Activated T-cell treated with anti-CD3 and anti-CD28 coated beads for 1 hour (primary cell): ENCODE data around the gene SLC39A11.
"Not testable (repeated sequence)": the region's sequence is repeated elsewhere in the genome, so short reads cannot be mapped to it uniquely, and the experiment has no call there.

Experiments
- DNase-seq: peaks from one replicate; pipeline ENCODE4 v3.0.0-alpha.2; 2020; ENCODE audit warnings: low read depth

Gene SLC39A11

GRCh38 chr17:72656130-72656763 is 436.2 kb downstream of the SLC39A11 start:
- no peak for DNase-seq

GRCh38 chr17:72654706-72655105 is 437.8 kb downstream of the SLC39A11 start:
- no peak for DNase-seq

GRCh38 chr17:72651988-72652387 is 440.5 kb downstream of the SLC39A11 start:
- DNase-seq = no peak

DNA sequence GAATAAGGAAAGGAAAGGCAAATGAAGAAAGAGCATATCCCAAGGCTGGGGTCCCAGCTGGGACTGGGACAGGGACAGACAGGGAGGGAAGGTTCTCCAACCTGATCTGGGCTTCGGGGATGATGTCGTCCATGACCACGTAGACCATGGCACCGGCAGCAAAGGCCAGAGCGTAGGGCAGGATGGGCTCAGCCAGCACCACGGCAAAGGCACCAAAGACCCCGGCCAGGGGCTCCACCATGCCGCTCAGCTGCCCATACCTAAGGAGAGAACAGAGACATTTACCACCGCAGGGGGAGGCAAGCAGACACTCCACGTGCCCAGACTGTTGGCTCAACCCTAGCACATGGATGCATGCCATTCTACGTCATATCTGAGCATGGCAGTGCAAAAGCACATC is 443.8 kb downstream of the SLC39A11 start:
- no peak for DNase-seq

DNA sequence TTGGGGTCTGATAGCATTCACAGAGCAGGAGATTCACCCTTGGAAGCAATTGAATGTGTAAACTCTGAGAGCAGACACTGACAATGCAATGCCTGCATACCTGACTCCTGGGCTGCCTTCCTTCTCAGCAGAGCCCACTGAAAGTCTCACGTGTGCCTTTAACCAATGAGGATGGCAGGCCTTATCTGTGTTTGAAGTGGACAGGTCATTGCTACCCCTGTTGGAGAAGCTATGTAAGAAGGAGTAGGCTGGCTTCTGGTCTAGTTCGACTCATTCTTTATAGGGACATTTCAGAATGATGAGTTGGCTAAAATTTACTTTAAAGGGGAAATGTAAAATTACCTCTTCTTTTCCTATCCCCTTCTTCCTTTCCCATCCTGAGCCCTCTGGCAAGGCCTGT is 446.3 kb downstream of the SLC39A11 start:
- no peak for DNase-seq

DNA sequence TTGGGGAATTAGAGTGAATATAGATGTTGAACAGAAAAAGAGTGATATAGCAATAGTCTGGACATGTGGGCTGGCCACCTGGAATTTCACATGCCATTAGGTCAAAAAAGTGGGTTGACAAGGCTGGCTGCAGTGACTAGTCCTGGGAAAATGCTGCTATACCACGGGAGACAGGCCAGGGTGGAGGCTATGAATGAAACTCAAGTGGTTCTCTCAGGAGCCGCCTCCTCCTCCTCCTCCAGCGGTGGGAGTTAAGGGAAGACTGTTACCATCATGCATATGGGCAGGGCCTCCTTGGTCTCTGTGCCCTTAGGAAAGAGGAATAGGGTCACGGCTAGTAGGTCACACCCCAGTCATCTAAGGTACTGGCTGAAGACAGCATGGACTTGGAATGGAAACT is 448.0 kb downstream of the SLC39A11 start:
- no peak for DNase-seq

GRCh38 chr17:72643575-72644216 is 448.8 kb downstream of the SLC39A11 start:
- DNase-seq = no peak

DNA sequence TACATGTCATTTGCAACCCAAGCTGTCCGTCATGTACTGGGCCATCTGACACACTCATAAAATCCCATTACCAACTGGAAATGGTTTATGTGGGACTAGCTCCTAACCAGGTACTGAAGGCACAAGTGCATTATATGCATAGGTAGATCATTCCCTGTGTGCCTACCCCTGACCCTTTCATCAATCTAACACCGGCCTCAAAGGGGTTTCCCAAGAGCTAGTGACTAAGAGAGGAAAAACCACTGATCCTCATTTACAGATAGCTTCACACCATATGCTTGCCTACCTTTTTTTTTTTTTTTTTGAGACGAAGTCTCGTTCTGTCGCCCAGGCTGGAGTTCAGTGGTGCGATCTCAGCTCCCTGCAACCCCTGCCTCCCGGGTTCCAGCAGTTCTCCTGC is 449.8 kb downstream of the SLC39A11 start:
- DNase-seq = no peak

DNA sequence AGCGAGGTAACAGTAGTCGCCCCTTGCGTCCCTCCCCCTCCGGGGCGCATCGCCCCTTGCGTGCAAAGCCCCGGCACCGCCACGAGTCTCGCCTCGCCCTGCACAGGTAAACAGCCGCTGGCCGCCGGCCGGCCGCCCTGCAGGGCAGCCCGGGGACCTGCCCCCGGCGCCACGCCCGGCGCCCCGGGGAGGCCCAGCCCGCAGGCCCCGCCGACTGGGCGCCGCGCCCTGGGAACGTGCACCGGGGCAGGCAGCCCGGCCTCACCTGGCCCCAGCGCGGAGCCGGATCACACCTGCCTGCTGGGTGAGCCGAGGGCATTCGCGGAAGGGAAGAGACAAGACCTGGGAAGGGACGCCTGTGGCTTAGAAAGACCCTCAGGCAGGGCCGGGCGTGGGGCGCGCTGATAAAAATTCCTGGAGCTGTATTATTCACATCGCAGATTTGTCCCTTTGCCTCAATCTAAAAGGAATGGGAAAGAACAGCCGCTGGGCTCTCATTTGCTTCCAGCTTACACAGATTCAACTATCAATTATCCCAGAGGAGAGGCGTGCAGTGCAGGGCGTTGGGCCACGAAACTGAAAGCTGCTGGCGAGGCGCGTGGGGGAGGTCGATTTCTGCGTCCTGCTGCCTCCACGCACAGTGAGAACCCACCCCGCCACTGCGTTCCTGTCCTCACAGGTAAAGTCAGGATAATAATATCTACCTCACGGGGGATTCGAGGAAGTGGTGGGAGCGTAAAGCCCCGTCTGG is 451.9 kb downstream of the SLC39A11 start:
- no peak for DNase-seq

GRCh38 chr17:72639711-72640110 is 452.8 kb downstream of the SLC39A11 start:
- DNase-seq = no peak

DNA sequence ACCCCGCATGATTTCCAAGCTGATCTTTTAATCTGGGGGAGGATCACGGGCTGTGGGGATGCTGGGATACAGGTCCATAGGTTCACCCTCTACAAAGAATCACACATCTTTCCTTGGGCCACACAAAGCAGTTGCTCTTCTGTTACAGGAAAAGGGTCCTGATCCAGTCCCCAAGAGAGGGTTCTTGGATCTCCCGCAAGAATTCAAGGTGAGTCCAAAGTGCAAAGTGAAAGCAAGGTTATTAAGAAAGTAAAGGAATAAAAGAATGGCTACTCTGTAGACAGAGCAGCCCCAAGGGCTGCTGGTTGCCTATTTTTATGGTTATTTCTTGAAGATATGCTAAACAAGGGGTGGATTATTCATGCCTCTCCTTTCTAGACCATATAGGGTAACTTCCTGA is 453.6 kb downstream of the SLC39A11 start:
- DNase-seq = not testable (repeated sequence)

- no peak for DNase-seq
These were observed 457.4 kb downstream of the SLC39A11 start for GRCh38 chr17:72635034-72635635.

GRCh38 chr17:72634621-72635020 is 457.9 kb downstream of the SLC39A11 start:
- DNase-seq = no peak

- DNase-seq = no peak
These were observed 460.4 kb downstream of the SLC39A11 start for GRCh38 chr17:72631949-72632684.

GRCh38 chr17:72631568-72631948 is 460.9 kb downstream of the SLC39A11 start:
- no peak for DNase-seq

DNA sequence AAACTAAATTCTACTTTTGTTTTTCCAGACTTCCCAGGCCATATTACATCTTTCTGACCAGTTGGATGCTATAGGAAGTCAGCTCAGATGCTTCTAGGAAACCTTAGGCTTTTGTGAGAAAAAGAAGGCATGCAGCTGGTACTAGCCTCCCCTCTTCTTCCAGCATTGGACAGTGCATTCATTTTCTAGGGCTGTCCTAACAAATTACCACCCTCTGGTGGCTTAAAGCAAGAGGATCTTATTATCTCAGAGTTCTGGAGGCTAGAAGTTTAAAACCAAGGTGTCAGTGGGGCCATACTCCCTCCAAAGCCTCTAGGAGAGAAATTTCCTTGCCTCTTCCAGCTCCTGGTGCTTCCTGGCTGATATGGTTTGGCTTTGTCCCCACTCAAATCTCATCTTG is 467.8 kb downstream of the SLC39A11 start:
- DNase-seq = no peak

- DNase-seq = no peak
These were observed 468.3 kb downstream of the SLC39A11 start for GRCh38 chr17:72624226-72624625.

DNA sequence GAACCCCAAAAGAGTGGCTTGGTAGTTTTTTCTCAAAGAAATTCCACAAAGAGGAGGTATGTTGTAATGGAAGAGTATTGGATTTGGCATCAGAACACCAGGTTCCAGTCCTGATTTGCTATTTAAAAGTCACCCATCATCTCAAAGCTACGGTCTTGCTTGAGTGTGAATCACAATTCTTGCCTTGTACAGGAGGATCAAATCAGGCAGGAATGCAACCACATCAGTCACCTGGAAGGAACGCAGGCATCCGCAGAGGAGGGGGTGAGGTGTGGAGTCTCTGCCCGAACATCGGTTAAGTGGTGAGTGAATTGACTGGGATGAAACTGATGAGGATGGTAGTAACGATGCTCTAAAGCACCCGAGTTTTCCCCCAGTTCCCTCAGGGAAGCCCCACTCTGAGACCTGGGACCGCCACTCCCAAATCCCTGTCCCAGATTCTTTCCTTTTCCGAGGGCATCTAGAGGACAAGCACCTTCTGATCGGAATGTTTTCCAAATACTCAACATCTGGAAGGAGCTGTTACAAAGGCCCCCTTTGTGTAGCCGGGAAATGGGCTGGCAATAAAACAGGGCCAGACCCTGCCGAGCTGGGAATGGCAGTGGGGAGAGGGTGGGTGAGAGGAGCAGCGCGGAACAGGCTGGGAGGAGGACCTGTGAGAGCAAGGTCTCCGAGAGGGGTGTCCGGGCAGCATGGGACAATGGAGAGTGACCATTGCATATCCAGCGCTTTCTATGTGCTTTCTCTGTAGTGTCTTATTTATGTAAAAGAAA is 469.6 kb downstream of the SLC39A11 start:
- DNase-seq = no peak

DNA sequence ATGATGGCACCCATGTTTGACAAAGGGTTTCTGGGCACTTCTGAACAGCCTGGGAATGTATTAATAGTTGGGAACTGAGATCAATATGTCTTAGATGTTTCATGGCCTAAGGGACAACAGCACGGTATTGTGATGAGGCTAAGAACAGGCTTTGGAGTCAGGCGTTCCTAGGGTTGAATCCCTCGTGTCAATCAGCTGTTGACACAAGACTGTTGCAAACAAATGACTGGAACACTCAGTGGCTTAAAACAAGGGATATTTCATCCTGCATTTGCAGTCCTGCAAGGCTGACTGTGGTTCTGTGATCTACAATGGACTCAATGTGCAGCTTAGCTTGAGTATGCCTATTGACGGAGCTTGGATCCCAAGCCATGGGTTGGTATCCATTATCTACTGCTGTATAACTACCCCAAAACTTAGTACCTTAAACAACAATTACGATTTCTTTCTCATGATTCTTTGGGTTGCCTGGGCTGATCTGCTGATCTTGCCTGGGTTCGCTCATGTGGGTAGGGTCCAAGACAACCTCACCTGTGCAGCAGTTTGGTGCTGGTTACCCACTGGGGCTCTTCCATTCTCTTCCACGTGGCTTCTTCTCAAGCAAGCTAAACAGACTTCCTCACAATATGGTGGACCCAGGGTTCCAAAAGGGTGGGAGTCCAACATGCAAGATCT is 472.4 kb downstream of the SLC39A11 start:
- DNase-seq = no peak

- peak; percentile 6 for DNase-seq
These were observed 474.4 kb downstream of the SLC39A11 start for GRCh38 chr17:72618001-72618509.

DNA sequence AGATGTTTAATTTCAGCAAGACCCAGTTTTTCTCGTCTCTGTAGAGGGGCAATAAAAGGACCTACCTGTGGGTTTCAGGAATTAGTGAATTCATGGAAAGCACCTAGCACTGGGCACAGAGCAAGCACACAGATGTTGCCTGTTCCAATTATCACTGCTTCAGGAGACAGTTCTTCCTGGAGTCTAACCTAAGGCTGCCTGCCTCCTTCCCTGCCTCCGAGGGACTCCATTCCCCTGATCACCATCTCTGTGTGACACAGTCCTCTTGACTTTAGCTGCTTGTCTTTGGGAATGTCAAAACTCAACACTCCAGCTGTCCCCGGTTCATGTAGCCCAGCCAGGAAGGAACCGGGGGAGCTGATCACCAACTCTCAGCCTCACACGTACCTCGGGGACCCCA is 474.9 kb downstream of the SLC39A11 start:
- DNase-seq = no peak
